GM12874 (cell line): ENCODE measurements around the gene CAPN14.

Experiments
- CTCF ChIP-seq: IDR thresholded peaks from 2 replicates; pipeline ENCODE4 v1.5.1; 2011; ENCODE audit warnings: low read depth, mild to moderate bottlenecking, control low read depth, low read length, moderate library complexity; ENCODE audit not compliant: insufficient read depth

Gene CAPN14

DNA sequence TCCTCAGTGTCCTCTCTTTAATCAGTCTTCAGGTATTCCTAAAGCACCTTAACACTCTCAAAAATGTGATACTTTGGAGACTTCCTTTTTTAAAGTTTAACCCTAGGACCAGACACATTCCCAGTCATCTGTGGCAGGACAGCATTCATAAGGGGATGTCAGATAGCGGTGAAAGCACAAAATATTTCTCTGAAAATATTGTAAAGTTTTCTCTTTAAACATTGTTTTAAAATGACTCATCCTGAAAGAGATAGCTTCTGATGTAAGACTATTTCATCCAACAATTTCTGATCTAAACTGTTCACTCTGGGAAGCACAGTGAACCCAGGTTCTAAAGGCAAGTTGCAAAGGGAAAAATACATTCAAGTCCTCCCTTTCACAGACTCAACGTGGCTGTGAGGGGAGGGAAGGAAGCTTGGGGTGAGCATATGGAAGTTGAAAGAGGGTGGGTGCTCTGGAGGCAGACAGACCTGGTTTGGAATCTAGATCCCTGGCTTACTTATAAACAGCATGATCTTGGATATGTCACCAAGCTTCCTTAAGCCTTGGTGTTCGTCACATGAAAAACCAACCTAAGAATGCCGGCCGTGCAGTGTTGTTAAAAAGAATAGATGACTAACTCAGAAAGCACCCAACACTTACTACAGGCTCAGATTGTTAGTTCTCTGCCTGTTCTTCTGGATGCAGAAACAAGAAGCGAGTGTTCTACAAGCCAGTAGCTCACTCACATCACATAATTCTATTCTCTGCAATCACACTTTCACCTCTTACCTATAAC lies 91.2 kb downstream of the CAPN14 start:
- no peak for TF ChIP-seq CTCF

- TF ChIP-seq CTCF = no peak
Observed at GRCh38 chr2:31124904-31125303, 92.4 kb downstream of the CAPN14 start.
